ENCODE data around the gene MORC3.

- TF ChIP-seq, protein P1, sequence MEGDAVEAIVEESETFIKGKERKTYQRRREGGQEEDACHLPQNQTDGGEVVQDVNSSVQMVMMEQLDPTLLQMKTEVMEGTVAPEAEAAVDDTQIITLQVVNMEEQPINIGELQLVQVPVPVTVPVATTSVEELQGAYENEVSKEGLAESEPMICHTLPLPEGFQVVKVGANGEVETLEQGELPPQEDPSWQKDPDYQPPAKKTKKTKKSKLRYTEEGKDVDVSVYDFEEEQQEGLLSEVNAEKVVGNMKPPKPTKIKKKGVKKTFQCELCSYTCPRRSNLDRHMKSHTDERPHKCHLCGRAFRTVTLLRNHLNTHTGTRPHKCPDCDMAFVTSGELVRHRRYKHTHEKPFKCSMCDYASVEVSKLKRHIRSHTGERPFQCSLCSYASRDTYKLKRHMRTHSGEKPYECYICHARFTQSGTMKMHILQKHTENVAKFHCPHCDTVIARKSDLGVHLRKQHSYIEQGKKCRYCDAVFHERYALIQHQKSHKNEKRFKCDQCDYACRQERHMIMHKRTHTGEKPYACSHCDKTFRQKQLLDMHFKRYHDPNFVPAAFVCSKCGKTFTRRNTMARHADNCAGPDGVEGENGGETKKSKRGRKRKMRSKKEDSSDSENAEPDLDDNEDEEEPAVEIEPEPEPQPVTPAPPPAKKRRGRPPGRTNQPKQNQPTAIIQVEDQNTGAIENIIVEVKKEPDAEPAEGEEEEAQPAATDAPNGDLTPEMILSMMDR (IDR thresholded peaks at IDR 0.05) = no peak
- TF ChIP-seq EZH2 (IDR thresholded peaks at IDR 0.05; ENCODE audit: borderline replicate concordance, insufficient read depth, low read depth, low read length, poor library complexity, severe bottlenecking) = no peak
Observed at GRCh38 chr21:36423771-36424433, 103.9 kb downstream of the MORC3 start.

Measured in B cell (primary cell).